ENCODE data around the gene NDST3.

GRCh38 chr4:118249890-118250289, 215.6 kb downstream of the NDST3 start:
- TF ChIP-seq, protein P1, sequence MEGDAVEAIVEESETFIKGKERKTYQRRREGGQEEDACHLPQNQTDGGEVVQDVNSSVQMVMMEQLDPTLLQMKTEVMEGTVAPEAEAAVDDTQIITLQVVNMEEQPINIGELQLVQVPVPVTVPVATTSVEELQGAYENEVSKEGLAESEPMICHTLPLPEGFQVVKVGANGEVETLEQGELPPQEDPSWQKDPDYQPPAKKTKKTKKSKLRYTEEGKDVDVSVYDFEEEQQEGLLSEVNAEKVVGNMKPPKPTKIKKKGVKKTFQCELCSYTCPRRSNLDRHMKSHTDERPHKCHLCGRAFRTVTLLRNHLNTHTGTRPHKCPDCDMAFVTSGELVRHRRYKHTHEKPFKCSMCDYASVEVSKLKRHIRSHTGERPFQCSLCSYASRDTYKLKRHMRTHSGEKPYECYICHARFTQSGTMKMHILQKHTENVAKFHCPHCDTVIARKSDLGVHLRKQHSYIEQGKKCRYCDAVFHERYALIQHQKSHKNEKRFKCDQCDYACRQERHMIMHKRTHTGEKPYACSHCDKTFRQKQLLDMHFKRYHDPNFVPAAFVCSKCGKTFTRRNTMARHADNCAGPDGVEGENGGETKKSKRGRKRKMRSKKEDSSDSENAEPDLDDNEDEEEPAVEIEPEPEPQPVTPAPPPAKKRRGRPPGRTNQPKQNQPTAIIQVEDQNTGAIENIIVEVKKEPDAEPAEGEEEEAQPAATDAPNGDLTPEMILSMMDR (optimal IDR thresholded peaks at IDR 0.05 in 1 of 3, IDR thresholded peaks at IDR 0.05 in 1 of 3, conservative IDR thresholded peaks at IDR 0.05 in 1 of 3; ENCODE audit: extremely low read depth in 1 of 3, insufficient read depth in 2 of 3, low read length in 3 of 3): no peak
- TF ChIP-seq EZH2 (IDR thresholded peaks at IDR 0.05; ENCODE audit: low read length): no peak
